A172 (cell line): ENCODE measurements around the gene ALX3. TPM values are rescaled to one million over a fixed set of nuclear protein-coding genes. Genes with fewer than 3 reads are reported as not detected.
"Not testable (repeated sequence)": the region's sequence is repeated elsewhere in the genome, so short reads cannot be mapped to it uniquely, and the experiment has no call there.

ENCODE experiments used
- DNase-seq: peaks from one replicate; pipeline ENCODE4 v3.0.0-alpha.2; 2015; ENCODE audit warnings: low spot score
- total RNA-seq: library from RNA; depleted of rRNA; stranded (reverse); fragments of >200 nt; shearing (Covaris generic); gene quantifications from 2 replicates; pipeline ENCODE4 v1.2.3, GENCODE V29; 2014; rRNA removed

The ALX3 gene
- total RNA-seq, 1 experiment from 2014 or later = not detected

DNA sequence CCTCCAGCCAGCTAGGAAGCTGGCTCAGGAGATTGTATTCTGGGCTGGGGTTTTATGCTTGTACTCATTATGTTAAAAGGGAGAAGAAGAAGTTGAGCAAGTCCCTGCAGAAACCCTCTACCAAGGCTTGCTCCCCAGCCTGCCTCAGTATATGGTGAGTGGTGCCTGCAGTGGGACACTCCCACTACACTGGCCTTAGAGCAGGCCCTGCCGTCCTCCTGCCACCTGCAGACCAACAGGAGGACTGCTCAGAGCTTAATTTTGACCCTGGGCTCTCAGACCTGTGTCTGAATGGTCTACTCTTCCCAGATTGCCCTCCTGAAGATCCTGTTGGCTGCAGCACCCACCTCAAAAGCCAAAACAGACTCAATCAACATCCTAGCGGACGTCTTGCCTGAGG, 23.0 kb downstream of the ALX3 start:
- no peak for DNase-seq

DNA sequence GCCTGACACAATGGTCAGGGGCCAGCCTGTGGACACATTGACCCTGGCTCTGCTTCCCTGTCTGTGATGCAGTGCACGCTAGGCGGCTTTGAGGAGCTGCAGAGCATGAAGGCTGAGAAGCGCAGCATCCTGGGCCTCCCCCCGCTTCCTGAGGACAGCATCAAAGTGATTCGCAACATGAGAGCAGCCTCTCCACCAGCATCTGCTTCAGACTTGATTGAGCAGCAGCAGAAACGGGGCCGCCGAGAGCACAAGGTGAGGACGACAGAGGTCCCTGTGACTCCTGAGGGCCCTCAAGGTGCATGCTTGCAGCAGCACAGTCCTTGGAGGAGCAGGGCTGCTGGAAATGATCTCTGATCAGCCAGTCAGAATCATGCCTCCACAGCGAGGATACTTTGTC, 27.5 kb downstream of the ALX3 start:
- DNase-seq = no peak

DNA sequence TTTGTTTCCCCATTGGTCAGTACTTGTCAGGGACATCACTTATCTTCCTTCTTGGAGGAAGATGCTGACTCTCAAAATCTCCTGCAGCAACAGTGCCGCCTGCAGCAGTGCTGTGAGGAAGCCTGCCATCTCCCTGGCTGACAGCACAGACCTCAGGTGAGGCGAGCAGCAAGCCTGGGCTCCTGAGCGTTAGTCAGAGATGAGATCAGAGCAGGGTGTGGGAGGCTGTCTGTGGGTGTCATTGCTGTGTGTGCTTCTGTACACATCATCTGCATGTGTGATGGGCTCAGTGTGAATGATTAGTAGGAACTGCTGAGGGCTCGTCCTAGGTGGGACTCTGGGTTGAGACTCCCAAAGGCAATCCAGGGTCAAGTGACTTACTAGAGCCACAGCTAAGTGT, 29.9 kb downstream of the ALX3 start:
- no peak for DNase-seq

DNA sequence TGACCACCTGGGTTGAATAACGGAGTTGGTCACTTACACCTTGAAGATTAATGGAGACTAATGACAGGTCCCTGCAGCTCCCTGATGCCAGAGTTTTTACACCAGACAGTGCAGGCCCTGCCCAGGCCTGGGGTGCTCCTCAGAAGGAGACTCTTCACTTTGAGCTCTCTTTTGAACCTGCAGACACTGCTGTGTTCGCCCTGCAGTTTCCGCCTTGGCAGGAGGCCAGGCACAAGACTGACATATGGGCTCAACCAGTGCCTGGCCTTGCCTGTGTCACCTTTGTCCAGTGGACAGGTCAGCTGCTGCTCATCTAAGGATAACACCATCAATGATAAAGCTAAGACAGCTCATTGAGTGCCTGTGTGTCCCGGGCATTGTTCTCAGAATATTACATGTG, 30.8 kb downstream of the ALX3 start:
- DNase-seq = no peak

DNA sequence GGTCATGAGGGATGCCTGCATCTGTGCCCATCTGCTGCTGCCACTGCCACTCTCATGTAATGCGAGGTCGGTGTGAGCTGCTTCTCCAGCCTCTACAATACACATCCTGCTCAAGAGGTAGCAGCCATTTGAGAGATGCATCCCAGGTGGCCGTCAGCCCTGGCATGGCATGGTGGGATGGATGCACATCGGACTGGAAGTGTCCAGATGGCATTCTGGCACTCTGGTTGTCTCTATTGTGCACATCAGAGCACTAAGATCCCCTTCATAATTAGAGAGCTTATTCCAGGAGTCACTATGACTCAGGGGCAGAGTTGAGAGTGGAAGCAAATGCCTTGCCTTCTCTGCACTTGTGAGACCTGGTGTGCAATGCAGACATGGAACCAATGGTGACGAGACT, 32.2 kb downstream of the ALX3 start:
- no peak for DNase-seq

- DNase-seq = peak; percentile 21
Observed at GRCh38 chr1:110035236-110035752, 35.2 kb downstream of the ALX3 start.

DNA sequence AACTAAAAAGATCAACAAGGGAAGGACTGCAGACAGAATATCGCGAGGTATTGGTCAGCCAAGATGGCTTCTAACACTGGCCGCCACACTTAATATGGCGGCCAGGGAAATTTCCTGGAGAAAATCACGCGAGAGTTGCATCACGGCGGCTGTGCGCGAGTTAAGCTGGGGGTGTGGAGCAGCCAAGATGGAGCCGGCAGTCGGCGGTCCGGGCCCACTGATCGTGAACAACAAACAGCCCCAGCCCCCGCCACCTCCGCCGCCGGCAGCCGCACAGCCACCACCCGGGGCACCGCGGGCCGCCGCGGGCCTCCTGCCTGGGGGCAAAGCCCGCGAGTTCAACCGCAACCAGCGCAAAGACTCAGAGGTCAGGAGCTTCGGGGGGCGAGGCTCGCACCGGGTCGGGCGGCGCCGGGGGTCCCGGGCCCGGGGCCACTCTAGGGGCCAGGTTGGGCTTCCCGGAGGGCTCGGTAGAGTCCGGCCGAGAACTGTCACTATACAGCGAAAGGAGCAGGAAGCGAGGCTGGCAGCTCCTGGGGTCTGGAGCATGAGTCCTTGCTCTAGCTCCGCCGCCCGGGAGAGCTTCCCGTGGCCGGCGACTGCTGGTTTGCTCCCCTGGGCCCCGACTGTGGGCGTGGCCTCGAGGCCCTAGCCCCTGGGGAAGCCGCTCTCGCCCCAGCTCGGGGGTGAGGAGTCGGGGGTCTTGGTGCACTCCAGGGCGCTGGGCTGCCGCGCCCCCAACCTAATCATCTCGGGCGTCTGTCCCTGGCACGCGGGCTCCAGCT, 35.8 kb downstream of the ALX3 start, which contains the start of gene STRIP1:
Gene STRIP1 (plus strand): TSS at position 174 of the 785 bp plus-strand sequence. CDS start 14 bp downstream, at position 188.
- DNase-seq = peak; percentile 95

DNA sequence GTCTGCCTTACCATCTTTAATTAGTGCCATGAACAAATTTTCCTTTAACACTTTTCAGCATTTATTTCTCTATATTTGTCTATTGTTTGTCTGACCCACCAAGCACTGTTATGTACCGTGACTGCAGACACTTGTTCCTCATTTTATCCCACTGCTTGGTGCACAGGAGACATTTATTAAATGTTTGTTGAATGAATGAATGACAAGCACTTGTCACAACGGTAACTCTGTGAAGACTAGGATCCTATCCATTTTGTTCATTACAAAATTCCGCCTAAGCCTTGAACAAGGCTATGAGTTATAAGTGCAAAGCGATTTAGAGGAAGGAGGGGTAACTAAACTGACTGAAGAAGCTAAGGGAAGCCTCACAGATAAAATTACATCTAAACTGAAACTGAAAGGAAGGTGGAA, 36.4 kb downstream of the ALX3 start:
- no peak for DNase-seq

DNA sequence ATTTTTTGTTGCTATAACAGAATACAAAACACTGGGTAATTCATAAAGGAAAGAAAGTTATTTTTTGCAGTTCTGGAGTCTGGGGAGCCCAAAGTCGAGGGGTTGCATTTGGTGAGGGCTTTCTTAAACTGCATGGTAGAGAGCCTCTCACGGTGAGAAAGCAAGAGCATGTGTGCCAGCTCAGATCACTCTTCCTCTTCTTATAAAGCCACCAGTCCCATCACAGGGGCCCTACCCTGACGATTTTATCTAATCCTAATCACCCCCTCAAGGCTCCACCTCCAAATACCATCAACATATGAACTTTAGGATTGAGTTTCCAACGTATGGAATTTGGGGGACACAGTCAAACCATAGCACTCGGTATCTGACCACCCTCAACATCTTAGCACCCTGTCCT, 37.1 kb downstream of the ALX3 start:
- no peak for DNase-seq

DNA sequence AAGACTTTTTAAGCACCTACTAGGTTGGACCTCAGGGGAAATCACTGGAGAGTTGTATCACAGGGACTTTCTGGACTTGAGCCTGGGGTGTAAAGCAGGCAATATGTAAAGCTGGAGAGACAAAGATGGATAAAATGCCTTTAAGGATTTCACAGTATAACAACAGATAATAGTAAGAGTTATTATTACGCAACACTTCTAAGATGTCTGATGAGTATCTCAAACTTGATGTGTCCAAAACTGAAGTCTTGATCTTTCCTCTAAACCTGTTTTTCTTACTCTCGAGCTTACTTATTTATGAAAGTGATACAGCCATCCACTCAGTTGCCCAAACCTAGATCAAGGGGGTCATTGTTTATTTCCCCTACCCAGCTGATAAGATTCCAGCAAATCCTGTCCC, 38.1 kb downstream of the ALX3 start:
- no peak for DNase-seq

- DNase-seq = not testable (repeated sequence)
Observed at GRCh38 chr1:110030687-110031086, 39.8 kb downstream of the ALX3 start.

DNA sequence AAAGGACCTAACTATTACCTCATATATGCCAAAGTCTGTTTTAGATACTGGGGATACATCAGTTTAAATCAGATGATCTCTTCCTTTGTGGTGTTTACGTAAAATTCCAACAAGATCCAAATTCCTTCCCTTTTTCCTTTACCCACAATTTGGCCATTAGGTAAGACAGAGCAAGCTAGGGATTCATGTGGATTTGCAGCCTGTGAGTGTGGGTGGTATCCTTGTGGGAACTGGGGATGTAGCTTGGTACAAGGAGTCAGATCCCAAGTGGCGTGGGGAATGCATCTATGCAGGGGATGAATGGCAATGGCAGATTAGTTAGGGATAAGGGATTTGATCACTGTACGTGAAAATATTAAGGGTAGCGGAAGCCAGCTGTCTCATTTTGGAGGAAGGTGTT, 45.9 kb downstream of the ALX3 start:
- DNase-seq = no peak

DNA sequence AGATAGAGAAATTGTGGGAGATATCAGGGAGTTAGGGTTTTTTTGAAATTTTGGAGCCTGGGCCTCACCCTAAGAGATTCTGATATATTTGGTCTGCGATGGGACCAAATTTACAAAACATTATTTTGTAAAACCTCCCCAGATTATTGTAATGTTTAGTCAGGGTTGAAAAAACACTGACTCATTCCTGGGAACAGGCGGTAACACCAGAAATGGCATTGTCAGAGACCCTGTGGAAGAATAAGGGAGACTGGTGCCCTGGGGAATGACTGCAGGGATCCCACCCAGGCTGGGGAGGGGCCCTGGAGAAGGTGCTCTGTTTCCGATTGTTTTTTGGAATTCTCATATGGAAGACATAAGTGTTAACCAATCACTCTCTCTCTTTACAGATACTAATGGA, 49.2 kb downstream of the ALX3 start:
- DNase-seq = no peak

DNA sequence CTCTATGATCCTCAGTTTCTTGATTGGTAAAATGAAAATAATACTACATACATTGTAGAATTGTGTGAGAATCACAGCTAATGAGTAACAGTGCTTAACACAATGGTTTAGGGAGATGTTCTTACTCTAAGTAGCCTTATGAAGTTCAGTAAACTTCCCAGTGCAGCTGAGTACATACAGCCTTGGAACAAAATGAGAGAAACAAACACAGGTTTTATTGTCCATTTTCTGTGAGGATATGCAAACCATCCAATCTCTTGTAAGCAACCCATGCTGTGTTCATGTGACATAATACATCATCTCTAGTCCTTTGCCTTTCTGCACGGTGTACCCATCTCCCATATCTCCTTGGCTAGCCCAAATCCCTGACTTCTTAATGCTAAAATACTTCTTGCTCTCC, 50.7 kb downstream of the ALX3 start:
- no peak for DNase-seq

GRCh38 chr1:110018396-110018795, 52.1 kb downstream of the ALX3 start:
- DNase-seq = no peak

DNA sequence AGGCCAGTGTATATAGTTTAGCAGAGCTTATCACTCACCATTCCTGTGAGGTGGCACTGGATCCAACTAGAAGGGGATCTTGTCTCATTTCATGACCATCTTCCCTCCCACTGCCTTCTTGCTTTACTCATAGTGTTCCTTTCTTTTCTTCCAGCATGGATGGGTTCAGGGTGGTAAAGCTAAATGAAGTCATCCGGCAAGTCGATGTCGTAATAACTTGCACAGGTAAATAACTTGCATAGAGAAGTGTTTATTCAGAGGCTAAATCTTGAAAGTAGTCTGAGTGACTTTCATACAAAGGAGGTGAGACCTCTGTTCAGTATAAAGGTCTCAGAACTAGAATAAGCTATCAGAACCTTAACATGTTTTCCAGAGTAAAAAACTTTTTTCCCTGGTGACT, 52.7 kb downstream of the ALX3 start:
- DNase-seq = no peak

DNA sequence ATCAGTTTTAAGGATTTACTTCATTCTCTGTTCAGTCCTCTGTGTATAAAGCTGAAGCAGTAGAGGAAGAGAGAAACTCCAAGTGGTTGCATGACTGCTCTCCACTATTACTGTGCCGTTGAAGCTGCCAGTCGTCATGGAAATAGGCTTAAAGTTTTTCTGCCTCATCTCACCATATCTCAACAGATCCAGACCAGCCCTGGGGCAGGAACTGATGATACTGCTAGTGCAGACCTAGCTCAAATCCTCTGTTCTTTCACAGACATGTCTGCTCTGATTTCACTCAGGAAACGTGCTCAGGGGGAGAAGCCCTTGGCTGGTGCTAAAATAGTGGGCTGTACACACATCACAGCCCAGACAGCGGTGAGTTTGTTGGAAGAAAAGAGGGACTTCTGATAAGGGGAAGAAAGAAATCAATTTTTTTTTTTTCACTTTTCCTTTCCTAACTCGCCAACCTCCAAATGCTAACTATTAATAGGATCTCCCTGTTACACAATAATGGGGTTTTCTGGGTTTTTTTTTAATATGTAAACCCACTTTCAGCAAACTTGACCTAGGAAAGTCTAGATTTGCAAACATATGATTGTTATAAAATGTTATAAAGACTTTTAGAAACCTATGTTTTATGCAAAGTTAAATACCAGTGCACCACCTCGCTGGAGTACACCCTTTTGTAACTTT, 58.2 kb downstream of the ALX3 start:
- DNase-seq = no peak

DNA sequence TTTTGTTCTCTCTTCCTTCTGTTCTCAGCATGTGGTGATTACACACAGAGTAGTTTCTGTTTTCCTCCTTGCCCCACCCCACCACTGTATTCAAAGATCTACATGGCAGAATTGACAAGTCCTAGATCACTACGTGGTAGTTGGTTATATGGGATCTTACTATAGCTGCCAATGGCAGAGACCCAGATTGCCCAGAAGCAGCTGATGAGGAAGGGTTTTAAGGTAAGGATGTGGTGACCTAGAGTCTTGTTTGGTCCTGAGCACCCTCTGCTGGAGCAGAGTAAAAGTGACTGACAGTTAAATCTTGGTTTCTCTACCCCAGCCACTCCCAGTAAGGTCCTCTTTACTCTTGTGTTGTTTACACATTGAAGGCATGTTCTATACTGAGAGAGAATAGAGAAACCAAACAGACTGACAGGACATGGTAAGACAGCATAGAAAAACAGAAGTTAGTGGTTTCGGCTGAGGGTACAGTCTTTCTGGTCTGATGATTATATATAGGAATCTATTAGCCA, 58.9 kb downstream of the ALX3 start:
- DNase-seq = peak; percentile 41

Other genes with a start within 250 kb of the ALX3 start
- gene CSF1, start 159.8 kb downstream of the ALX3 start, total RNA-seq = 46.2 and 61.2 TPM in 2 replicates
- 36.6 and 37.6 TPM in 2 replicates for gene AHCYL1, start 85.9 kb downstream of the ALX3 start, total RNA-seq
- 24.4 and 25.7 TPM in 2 replicates for gene STRIP1, start 36.0 kb downstream of the ALX3 start, total RNA-seq
- 0.83 TPM in 1 of 2 replicates, not detected in the other for gene UBL4B, start 41.8 kb upstream of the ALX3 start, total RNA-seq
- 0.33 and 0.34 TPM in 2 replicates for gene SLC6A17, start 79.8 kb upstream of the ALX3 start, total RNA-seq
- gene KCNC4, start 139.6 kb upstream of the ALX3 start, total RNA-seq = 0.86 and 1.2 TPM in 2 replicates